Astrocyte (in vitro differentiated cells and primary cell): ENCODE measurements around the gene EXOC3.

ENCODE experiments used
- EZH2 ChIP-seq: IDR thresholded peaks from 2 replicates; pipeline ENCODE4 v1.6.1; 2012; ENCODE audit warnings: mild to moderate bottlenecking, low read length, inconsistent platforms; ENCODE audit not compliant: insufficient read depth
- TF ChIP-seq, protein P1 (sequence below): IDR thresholded peaks from 2 replicates; pipeline ENCODE4 v1.5.1; 2011; ENCODE audit warnings: low read depth, mild to moderate bottlenecking, inconsistent platforms, low read length, moderate library complexity; ENCODE audit not compliant: insufficient read depth

DNA sequence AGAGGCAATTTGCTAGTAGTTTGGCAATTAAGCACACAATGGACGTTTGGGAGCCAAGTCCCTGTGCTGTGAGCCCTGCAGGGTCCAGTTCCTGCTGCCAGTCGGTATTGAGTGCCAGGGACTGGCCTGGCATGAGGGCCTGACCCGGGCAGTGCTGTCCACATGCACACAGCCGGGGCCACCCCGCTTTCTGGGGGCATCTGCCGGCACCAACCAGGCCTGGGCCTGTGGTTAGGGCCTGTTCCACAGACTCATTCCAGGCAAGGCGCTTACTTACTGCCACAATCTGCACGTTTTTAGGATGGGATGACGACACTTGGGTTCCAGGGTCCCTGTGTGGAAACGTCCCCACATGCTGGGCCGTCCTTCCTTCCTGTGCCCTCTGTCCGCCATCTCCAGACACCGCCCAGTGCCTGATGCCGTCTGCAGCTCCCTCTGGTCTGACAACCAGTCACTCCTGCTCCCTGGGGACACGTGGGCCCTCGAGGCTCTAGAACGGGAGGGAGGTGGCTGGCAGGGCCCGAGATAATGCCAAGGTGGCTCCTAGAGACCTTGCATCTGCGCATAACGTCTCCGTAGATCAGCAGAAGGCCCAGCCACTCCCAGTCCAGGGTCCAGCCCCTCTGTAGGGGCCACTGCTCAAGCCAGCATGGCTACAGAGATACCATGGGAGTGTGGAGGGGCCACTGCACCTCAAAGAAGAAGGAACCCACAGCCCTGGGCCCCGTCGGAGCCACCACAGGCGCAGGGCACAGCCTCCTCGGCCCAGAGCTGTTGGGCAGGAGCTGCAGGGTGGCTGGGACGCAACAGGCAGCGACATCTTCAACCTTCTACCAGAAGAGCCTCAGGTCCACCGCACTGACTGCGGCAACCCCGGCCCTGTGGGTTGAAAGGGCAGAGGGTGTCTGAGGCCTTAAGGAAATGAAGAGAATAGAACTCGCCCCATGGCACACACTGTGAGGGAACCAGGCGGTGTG is 56.5 kb downstream of the EXOC3 start:
- TF ChIP-seq, protein P1, sequence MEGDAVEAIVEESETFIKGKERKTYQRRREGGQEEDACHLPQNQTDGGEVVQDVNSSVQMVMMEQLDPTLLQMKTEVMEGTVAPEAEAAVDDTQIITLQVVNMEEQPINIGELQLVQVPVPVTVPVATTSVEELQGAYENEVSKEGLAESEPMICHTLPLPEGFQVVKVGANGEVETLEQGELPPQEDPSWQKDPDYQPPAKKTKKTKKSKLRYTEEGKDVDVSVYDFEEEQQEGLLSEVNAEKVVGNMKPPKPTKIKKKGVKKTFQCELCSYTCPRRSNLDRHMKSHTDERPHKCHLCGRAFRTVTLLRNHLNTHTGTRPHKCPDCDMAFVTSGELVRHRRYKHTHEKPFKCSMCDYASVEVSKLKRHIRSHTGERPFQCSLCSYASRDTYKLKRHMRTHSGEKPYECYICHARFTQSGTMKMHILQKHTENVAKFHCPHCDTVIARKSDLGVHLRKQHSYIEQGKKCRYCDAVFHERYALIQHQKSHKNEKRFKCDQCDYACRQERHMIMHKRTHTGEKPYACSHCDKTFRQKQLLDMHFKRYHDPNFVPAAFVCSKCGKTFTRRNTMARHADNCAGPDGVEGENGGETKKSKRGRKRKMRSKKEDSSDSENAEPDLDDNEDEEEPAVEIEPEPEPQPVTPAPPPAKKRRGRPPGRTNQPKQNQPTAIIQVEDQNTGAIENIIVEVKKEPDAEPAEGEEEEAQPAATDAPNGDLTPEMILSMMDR: no peak
- no peak for TF ChIP-seq EZH2
